CD1c-positive myeloid dendritic cell (primary cell): Measurements from ENCODE around the gene HOMEZ.
A peak's percentile ranks its signal among the peaks of the same experiment; 100 is the strongest.

ENCODE experiments used
- DNase-seq: peaks from one replicate; pipeline ENCODE4 v3.0.0-alpha.2; 2016; ENCODE audit errors: extremely low spot score

HOMEZ gene

DNA sequence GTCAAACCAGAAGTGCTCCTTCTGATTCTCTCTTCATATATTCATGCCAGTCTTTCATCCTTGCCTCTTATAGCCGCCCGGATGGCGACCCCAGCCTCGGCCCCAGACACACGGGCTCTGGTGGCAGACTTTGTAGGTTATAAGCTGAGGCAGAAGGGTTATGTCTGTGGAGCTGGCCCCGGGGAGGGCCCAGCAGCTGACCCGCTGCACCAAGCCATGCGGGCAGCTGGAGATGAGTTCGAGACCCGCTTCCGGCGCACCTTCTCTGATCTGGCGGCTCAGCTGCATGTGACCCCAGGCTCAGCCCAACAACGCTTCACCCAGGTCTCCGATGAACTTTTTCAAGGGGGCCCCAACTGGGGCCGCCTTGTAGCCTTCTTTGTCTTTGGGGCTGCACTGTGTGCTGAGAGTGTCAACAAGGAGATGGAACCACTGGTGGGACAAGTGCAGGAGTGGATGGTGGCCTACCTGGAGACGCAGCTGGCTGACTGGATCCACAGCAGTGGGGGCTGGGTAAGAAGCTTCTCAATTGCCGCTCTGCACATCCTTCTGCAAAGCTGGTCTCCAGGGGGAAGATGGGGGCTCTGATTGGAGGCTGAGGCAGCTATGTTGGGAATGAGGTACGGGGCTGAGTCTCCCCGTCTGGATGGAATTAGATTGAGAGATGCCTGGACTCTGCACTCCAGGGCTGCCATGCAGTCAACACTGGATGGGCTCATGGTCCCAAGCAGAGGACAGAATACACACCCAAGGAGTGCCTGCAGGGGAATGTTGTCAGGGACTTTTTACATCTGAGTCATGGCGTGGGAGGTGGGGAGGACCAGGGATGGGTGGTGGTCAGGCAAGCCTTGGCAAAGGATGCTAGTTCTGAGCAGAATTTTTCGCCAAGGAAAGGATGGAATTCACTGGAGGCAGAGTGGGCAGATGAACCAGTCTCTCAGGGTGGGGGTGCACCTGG lies 22.0 kb upstream of the HOMEZ start:
- no peak for DNase-seq

GRCh38 chr14:23307146-23307530 lies 21.2 kb upstream of the HOMEZ start:
- no peak for DNase-seq

DNA sequence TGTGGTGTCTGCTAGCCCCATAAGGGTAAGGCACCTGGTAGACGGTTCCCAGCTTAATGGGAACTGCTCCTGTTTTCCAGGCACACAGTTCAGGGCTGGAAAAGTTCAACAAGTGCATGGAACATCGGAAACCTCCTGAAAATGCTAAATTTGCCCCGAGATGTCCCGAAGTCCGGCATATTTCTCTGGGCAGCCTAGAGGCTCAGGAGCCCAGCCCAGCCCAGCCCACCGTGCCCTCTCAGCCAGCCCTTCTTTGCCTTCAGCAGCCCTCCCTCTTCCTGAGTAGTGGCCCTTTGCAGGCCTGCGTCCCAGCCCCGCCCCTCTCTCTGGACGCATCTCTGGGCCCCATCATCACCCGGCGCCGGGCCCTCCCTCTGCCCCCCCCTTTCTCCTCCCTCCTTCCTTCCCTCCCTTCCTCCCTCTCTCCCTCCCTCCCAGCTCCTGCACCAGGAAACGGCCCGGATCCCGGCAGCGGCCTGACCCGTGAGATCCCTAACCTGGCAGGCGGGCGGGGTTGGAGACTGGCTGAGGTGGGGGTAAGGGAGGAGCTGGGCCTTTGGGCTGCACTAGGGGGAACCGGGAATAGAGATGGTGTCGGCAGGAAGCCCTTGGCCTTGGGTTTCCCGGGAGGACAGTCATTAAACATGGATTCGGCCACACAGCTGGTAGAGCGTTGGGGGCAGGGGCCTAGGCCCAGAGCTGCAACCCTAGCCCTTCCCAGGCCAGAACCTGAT lies 20.6 kb upstream of the HOMEZ start, which contains the start of gene BCL2L2:
Gene BCL2L2 (plus strand): TSS at position 422 of the 734 bp plus-strand sequence. CDS start 935 bp downstream, outside the sequence.
- DNase-seq, result peak; percentile 62

GRCh38 chr14:23302290-23303225 lies 16.6 kb upstream of the HOMEZ start, which contains the start of gene PPP1R3E:
Gene PPP1R3E, minus strand, starts transcription at chr14:23302859. Its CDS starts 283 bp downstream, at chr14:23302576.
- DNase-seq, result peak; percentile 65

DNA sequence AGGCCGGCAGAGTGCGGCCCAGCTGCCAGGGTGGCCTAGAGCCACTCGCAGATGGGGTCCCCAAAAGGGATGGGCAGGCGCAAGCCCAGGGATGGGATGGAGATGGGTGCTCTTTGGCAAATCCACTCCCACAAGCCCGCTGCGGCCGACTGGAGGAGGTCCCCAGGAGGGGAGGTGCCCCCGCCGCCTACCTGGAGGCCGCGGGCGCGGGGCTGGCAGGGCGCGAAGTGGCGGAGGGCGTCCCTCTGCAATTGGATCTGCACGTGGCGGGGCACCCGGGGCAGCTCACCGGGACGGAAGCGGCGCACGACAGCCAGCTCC lies 16.0 kb upstream of the HOMEZ start:
- no peak for DNase-seq

DNA sequence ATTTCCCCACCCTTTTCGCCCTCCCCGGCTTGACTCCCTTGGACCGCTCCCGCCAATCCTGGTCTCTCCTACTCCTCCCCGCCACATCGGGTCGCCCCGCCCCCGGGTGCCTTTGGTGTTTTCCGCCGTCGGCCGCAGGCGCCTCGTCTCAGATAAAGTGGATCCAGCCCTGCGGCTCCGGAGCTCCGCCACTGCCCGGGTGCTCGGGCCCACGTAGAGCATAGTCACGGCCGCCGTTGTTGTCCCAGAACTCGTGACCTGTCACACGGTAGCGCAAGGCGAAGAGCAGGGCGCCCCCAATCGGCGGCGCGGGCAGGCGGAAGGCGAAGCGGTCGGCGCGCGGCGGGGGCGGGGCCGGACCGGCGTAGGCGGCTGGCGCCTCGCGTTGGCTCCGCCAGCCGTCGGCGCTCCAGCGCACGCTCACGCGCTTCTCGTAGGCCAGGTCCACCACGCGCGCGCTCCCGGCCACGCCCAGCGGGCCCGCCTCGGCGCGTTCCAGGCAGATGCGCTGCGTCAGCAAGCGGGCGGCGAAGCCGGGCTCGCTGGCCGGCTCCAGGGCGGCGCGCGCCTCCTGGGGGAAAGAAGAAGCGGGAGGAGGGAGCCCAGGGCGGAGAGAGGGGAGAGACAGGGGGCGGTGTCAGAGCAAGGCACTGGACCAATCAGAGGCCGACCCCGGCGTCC lies 15.5 kb upstream of the HOMEZ start:
- peak; percentile 100 for DNase-seq

- peak; percentile 37 for DNase-seq
Measured at GRCh38 chr14:23300687-23301223, 14.8 kb upstream of the HOMEZ start.

- peak; percentile 44 for DNase-seq
Measured at GRCh38 chr14:23299986-23300686, 14.2 kb upstream of the HOMEZ start.

DNA sequence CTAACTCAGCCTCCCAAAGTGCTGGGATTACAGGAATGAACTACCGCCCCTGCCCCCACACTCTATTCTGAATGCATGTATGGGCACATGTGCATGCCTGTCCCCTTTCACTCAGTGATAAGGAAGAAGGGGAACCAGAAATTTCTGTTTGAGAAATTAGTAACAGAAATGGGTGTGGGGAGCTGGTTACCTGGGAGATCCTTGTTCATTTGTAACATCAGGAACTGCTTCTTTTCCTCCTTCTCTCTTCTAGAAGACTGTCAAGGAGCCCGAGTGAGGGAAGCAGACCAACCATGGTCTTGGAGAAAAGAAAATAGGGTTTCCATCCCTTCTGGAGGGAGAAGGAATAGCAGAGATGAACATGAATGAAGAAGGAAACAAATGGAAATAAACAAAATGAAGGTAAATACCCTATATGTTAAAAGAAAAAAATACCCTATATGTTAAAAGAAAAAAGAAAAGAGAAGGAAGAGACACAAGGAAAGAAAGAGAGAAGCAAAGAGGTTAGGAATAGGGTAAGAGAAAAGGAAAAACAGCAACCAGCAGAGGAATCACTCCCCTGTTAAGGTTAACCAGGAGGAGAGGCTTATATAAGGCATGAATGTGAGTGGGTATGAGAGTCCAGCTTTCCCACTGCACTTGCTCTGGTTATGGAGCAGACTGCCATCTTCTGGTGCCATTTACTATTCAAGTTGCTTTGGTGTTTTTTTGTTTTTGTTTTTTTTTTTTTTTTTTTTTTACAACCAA lies 13.5 kb upstream of the HOMEZ start:
- DNase-seq, result peak; percentile 33

- DNase-seq, result no peak
Measured at GRCh38 chr14:23297611-23298277, 11.8 kb upstream of the HOMEZ start.

DNA sequence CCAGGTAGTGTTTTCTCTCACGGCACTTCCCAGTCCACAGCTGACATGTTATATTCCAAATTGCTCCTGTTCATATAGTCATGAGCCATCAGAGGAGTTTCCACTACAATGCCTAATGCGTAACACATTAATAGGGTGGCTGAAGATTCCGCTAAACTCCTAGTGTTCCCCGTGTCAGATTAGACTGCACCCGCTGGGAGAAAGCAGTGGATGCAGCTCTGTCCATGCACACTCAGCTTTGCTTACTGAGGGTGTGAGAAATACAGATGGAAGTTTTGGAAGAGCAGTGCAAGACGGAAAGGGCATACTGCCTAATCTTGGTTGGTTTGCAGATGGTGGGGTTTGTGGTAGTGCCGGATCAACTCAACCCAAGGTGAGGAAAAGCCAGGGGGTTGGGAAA lies 11.2 kb upstream of the HOMEZ start:
- no peak for DNase-seq

DNA sequence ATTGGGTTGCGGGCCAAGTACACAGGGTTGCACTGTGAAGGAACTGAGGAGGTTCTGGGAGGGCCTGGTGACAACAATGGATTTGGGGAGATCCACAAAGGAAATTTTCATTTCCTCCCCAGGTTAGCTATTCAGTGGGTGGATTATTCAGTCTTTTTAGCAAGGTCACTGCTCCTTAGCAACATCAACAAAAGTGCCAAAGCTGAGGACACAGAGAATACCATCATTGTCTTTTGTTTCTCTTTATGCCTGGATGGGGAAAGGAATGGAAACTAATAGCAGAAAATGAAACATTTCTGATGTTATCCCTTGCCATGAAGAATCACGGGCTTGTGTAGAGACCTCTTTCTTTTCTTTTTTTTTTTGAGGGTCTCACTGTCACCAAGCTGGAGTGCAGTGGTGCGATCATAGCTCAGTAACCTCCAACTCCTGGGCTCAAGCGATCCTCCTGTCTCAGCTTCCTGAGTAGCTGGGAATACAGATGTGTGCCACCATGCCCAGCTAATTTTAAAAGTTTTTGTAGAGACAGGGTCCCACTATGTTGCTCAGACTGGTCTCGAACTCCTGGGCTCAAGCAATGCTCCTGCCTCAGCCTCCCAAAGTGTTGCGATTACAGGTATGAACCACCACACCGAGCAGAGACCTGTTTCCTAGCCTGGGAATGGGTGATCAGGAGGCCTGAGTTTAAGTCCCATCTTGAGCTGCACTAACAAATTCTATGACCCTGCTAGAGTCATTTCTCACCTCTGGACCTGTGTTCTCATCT lies 10.3 kb upstream of the HOMEZ start:
- DNase-seq, result no peak

GRCh38 chr14:23294734-23295561 lies 9.0 kb upstream of the HOMEZ start:
- DNase-seq, result peak; percentile 82

GRCh38 chr14:23286902-23287479 lies 1.1 kb upstream of the HOMEZ start:
- DNase-seq, result no peak

DNA sequence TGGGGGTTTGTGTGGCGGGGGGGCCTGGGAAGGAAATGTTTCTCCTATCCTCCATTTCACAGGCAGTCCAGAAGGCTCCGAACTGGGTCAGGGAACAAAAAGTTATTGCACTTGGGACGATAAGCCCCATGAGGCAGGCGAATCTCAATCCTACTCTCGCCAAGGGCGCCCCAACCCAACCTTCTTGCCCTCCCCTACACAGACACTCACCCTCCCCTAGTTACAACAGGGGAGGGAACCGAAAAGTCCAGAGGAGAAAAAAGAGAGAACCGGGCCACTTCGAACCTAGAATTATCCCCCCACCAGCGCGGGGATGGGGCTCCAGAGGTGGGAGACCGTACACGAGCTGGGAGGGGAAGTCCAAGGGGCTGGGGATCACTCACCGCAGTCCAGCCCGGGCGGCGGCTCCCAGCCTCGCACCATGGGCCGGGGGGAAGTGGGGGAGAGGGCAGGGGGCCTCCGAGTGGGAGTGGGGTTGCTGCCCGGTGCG lies 357 bp downstream of the HOMEZ start:
- DNase-seq, result peak; percentile 69

GRCh38 chr14:23284654-23285529 lies 1.0 kb downstream of the HOMEZ start:
- DNase-seq, result peak; percentile 30
